ENCODE measurements around the gene GAGE12J.

DNA sequence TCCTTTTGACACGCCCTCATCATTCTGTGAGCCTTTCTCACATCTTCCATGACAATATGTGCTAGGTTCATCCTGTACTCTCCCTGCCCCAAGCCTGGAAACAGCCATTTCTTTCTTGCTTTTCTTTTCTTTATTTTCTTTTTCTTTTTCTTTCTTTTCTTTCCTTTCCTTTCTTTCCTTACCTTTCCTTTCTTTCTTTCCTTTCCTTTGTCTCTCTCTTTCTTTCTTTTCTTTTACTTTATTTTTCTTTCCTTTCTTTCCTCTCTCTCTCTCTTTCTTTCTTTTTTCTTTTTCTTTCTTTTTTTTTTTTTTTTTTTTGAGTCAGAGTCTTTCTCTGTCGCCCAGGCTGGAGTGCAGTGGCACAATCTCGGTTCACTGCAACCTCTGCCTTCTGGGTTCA lies 37.6 kb upstream of the GAGE12J start:
- TF ChIP-seq, protein P1, sequence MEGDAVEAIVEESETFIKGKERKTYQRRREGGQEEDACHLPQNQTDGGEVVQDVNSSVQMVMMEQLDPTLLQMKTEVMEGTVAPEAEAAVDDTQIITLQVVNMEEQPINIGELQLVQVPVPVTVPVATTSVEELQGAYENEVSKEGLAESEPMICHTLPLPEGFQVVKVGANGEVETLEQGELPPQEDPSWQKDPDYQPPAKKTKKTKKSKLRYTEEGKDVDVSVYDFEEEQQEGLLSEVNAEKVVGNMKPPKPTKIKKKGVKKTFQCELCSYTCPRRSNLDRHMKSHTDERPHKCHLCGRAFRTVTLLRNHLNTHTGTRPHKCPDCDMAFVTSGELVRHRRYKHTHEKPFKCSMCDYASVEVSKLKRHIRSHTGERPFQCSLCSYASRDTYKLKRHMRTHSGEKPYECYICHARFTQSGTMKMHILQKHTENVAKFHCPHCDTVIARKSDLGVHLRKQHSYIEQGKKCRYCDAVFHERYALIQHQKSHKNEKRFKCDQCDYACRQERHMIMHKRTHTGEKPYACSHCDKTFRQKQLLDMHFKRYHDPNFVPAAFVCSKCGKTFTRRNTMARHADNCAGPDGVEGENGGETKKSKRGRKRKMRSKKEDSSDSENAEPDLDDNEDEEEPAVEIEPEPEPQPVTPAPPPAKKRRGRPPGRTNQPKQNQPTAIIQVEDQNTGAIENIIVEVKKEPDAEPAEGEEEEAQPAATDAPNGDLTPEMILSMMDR (IDR thresholded peaks at IDR 0.05; ENCODE audit: insufficient read depth, low read length) = no peak
- TF ChIP-seq, protein P2, sequence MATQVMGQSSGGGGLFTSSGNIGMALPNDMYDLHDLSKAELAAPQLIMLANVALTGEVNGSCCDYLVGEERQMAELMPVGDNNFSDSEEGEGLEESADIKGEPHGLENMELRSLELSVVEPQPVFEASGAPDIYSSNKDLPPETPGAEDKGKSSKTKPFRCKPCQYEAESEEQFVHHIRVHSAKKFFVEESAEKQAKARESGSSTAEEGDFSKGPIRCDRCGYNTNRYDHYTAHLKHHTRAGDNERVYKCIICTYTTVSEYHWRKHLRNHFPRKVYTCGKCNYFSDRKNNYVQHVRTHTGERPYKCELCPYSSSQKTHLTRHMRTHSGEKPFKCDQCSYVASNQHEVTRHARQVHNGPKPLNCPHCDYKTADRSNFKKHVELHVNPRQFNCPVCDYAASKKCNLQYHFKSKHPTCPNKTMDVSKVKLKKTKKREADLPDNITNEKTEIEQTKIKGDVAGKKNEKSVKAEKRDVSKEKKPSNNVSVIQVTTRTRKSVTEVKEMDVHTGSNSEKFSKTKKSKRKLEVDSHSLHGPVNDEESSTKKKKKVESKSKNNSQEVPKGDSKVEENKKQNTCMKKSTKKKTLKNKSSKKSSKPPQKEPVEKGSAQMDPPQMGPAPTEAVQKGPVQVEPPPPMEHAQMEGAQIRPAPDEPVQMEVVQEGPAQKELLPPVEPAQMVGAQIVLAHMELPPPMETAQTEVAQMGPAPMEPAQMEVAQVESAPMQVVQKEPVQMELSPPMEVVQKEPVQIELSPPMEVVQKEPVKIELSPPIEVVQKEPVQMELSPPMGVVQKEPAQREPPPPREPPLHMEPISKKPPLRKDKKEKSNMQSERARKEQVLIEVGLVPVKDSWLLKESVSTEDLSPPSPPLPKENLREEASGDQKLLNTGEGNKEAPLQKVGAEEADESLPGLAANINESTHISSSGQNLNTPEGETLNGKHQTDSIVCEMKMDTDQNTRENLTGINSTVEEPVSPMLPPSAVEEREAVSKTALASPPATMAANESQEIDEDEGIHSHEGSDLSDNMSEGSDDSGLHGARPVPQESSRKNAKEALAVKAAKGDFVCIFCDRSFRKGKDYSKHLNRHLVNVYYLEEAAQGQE (IDR thresholded peaks at IDR 0.05; ENCODE audit: insufficient replicate concordance, low read depth) = no peak
- no peak for TF ChIP-seq GABPA (IDR thresholded peaks at IDR 0.05; ENCODE audit: low read depth)
